Measurements from ENCODE around the gene OR8G5.
"Not testable (repeated sequence)": the region's sequence is repeated elsewhere in the genome, so short reads cannot be mapped to it uniquely, and the experiment has no call there.

Gene OR8G5

GRCh38 chr11:124256076-124256475 is at the start of gene OR8G5:
TSS of gene OR8G5 (plus strand) at chr11:124256376. CDS start at chr11:124264932, 8,556 bp downstream.
- DNase-seq = no peak

GRCh38 chr11:124207102-124207792 is 48.9 kb upstream of the OR8G5 start:
- DNase-seq = no peak

- no peak for DNase-seq
Measured at GRCh38 chr11:124209824-124210357, 46.3 kb upstream of the OR8G5 start.

- no peak for DNase-seq
Measured at GRCh38 chr11:124210421-124210820, 45.8 kb upstream of the OR8G5 start.

- peak; percentile 44 for DNase-seq
Measured at GRCh38 chr11:124211321-124211720, 44.9 kb upstream of the OR8G5 start.

GRCh38 chr11:124214027-124214426 is 42.1 kb upstream of the OR8G5 start:
- DNase-seq = no peak

GRCh38 chr11:124219126-124219525 is 37.0 kb upstream of the OR8G5 start:
- no peak for DNase-seq

GRCh38 chr11:124222407-124222806 is 33.8 kb upstream of the OR8G5 start:
- DNase-seq = no peak

- not testable (repeated sequence) for DNase-seq
Measured at GRCh38 chr11:124224618-124225423, 31.4 kb upstream of the OR8G5 start.

- no peak for DNase-seq
Measured at GRCh38 chr11:124225471-124225870, 30.7 kb upstream of the OR8G5 start.

- DNase-seq = no peak
Measured at GRCh38 chr11:124233376-124233775, 22.8 kb upstream of the OR8G5 start.

- DNase-seq = no peak
Measured at GRCh38 chr11:124238512-124238911, 17.7 kb upstream of the OR8G5 start.

GRCh38 chr11:124240621-124241397 is 15.4 kb upstream of the OR8G5 start, which contains the start of gene OR8G1:
TSS of gene OR8G1 (plus strand) at chr11:124241095. CDS start at chr11:124249676, 8,581 bp downstream.
- DNase-seq = no peak

- not testable (repeated sequence) for DNase-seq
Measured at GRCh38 chr11:124249869-124250268, 6.3 kb upstream of the OR8G5 start.

GRCh38 chr11:124265041-124265440 is 8.9 kb downstream of the OR8G5 start:
- not testable (repeated sequence) for DNase-seq

- DNase-seq = not testable (repeated sequence)
Measured at GRCh38 chr11:124270886-124271285, 14.7 kb downstream of the OR8G5 start.

GRCh38 chr11:124274000-124274399 is 17.8 kb downstream of the OR8G5 start:
- no peak for DNase-seq

GRCh38 chr11:124276081-124276480 is 19.9 kb downstream of the OR8G5 start:
- DNase-seq = no peak

- DNase-seq = no peak
Measured at GRCh38 chr11:124277207-124277606, 21.0 kb downstream of the OR8G5 start.

- DNase-seq = peak; percentile 1
Measured at GRCh38 chr11:124277804-124278203, 21.6 kb downstream of the OR8G5 start.

- no peak for DNase-seq
Measured at GRCh38 chr11:124278261-124278660, 22.1 kb downstream of the OR8G5 start.

- DNase-seq = no peak
Measured at GRCh38 chr11:124285610-124286344, 29.6 kb downstream of the OR8G5 start.
